GM20431 (cell line): ENCODE results near the gene MFAP4.

ENCODE experiments used
- in situ Hi-C: fragments of 300-500 bp; cut with MseI, MboI; formaldehyde crosslinking; loops from one replicate; pipeline ENCODE4 v1.15.0; 2020; ENCODE audit warnings: low sequenced_read_pairs; ENCODE audit not compliant: unreplicated experiment

The MFAP4 gene

GRCh38 chr17:19386974-19387920 lies at the start of gene MFAP4:
Gene MFAP4 (minus strand): TSS chr17:19387190. CDS start chr17:19387155, 35 bp downstream.
- in situ Hi-C loops = no loop called here

GRCh38 chr17:19433727-19434340 lies 46.8 kb upstream of the MFAP4 start:
- in situ Hi-C loops = no loop called here

GRCh38 chr17:19433255-19433654 lies 46.3 kb upstream of the MFAP4 start:
- in situ Hi-C loops = no loop called here

- in situ Hi-C loops = no loop called here
Measured at GRCh38 chr17:19431691-19432090, 44.7 kb upstream of the MFAP4 start.

- in situ Hi-C loops = no loop called here
Measured at GRCh38 chr17:19426631-19427030, 39.6 kb upstream of the MFAP4 start.

- in situ Hi-C loops = no loop called here
Measured at GRCh38 chr17:19424934-19425868, 38.2 kb upstream of the MFAP4 start.

GRCh38 chr17:19421926-19422325 lies 34.9 kb upstream of the MFAP4 start:
- in situ Hi-C loops = no loop called here

- in situ Hi-C loops = no loop called here
Measured at GRCh38 chr17:19421219-19421618, 34.2 kb upstream of the MFAP4 start.

- in situ Hi-C loops = no loop called here
Measured at GRCh38 chr17:19418251-19418992, 31.4 kb upstream of the MFAP4 start.

GRCh38 chr17:19417611-19418010 lies 30.6 kb upstream of the MFAP4 start:
- in situ Hi-C loops = no loop called here

- in situ Hi-C loops = no loop called here
Measured at GRCh38 chr17:19415806-19416775, 29.1 kb upstream of the MFAP4 start.

GRCh38 chr17:19415311-19415710 lies 28.3 kb upstream of the MFAP4 start:
- in situ Hi-C loops = no loop called here

- in situ Hi-C loops = no loop called here
Measured at GRCh38 chr17:19414396-19415280, 27.6 kb upstream of the MFAP4 start.

- in situ Hi-C loops = no loop called here
Measured at GRCh38 chr17:19413761-19414160, 26.8 kb upstream of the MFAP4 start.

- in situ Hi-C loops = no loop called here
Measured at GRCh38 chr17:19412984-19413383, 26.0 kb upstream of the MFAP4 start.

- in situ Hi-C loops = no loop called here
Measured at GRCh38 chr17:19412510-19412909, 25.5 kb upstream of the MFAP4 start.

GRCh38 chr17:19411631-19412030 lies 24.6 kb upstream of the MFAP4 start:
- in situ Hi-C loops = no loop called here
